Measurements from ENCODE around the gene SLIT3.

The SLIT3 gene

DNA sequence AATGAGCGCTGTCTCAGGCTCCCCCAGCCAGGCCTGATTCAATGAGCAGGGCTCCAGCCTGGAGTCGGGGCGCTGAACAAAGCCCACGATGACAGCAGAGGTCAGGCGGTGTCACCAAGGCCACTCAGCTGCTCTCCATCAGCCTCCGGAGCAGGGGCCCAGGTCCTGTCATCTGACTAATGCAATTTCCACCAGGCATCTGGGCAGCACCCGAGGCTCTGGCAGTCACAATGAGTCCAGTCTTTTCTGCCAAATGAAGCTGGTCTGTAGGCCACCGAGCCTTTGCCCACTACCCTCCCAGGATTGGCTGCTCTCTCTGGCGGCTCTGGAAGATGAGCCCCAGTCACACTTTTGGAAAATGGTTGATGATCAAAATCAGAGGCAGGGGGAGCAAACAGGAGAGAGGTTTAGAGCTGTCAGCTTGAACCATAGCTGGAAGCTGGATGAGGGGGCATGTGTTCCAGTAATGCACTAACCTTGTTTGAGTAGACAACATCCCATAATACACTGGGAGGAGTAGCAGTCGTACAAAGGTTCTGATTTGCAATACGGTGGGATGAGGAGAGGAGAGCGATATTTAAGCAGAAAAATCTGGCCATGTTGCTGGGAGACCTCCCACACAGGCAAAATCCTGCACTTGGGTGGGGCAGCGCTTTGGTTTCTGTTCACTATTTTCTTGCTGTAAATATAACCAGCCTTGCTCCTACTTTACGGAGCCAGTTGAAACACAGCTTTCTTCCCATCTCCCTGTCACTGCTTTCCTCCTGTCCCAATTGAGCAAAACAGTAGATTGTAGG, 415.4 kb downstream of the SLIT3 start:
- Histone ChIP-seq H3F3A (ENCODE audit: control insufficient read depth, insufficient read depth) (0 out of 2 replicates have a peak, but pooled peaks cover under 1% of the 10 kb centered on the region), H4K20me1 (ENCODE audit: control insufficient read depth, insufficient read depth, low read depth, low read length) (no peaks in the 10 kb centered on the region), H3K27me3 (ENCODE audit: control insufficient read depth, low read length) (peaks cover 47% of the 10 kb centered on the region), H3K36me3 (ENCODE audit: control insufficient read depth, low read length) (no peaks in the 10 kb centered on the region), H3K4me3 (ENCODE audit: low read length) (no peak overlapping the region), H3K79me2 (ENCODE audit: control insufficient read depth, low read length) (no peaks in the 10 kb centered on the region), H3K4me1 (ENCODE audit: control insufficient read depth, low read length) (peaks cover 5% of the 10 kb centered on the region), H3K4me2 (ENCODE audit: low read length) (no peak overlapping the region), H3K9me3 (ENCODE audit: control insufficient read depth, insufficient read depth, low read length) (no peaks in the 10 kb centered on the region), H3K27ac (ENCODE audit: low read depth, low read length) (no peak overlapping the region), H3K9me2 (replicated peaks; ENCODE audit: control insufficient read depth, low read length) (no peaks in the 10 kb centered on the region)
- TF ChIP-seq CTCF (IDR thresholded peaks at IDR 0.05; ENCODE audit: low read depth, low read length, poor library complexity, severe bottlenecking) (no peak), EZH2phosphoT487 (IDR thresholded peaks at IDR 0.05; ENCODE audit: borderline replicate concordance, low read length) (no peak)

- H3K27me3 ChIP-seq (ENCODE audit: control insufficient read depth, low read length) = peaks cover 46% of the 10 kb centered on the region
- no peak overlapping the region for H3K4me3 ChIP-seq (ENCODE audit: low read length)
- H3F3A ChIP-seq (ENCODE audit: control insufficient read depth, insufficient read depth) = peaks cover 3% of the 10 kb centered on the region; the same call in 1 of the 2 replicates
- no peak overlapping the region for H3K4me2 ChIP-seq (ENCODE audit: low read length)
- no peak overlapping the region for H3K27ac ChIP-seq (ENCODE audit: low read depth, low read length)
- H3K4me1 ChIP-seq (ENCODE audit: control insufficient read depth, low read length) = peaks cover 20% of the 10 kb centered on the region
- H3K36me3 ChIP-seq (ENCODE audit: control insufficient read depth, low read length) = no peaks in the 10 kb centered on the region
- H3K79me2 ChIP-seq (ENCODE audit: control insufficient read depth, low read length) = no peaks in the 10 kb centered on the region
- no peak for TF ChIP-seq CTCF (IDR thresholded peaks at IDR 0.05; ENCODE audit: low read depth, low read length, poor library complexity, severe bottlenecking)
- no peak for TF ChIP-seq EZH2phosphoT487 (IDR thresholded peaks at IDR 0.05; ENCODE audit: borderline replicate concordance, low read length)
- H4K20me1 ChIP-seq (ENCODE audit: control insufficient read depth, insufficient read depth, low read depth, low read length) = no peaks in the 10 kb centered on the region
- H3K9me2 ChIP-seq (replicated peaks; ENCODE audit: control insufficient read depth, low read length) = no peaks in the 10 kb centered on the region
- H3K9me3 ChIP-seq (ENCODE audit: control insufficient read depth, insufficient read depth, low read length) = no peaks in the 10 kb centered on the region
Measured at GRCh38 chr5:168883991-168884390, 416.9 kb downstream of the SLIT3 start.

GRCh38 chr5:168883281-168883741, 417.6 kb downstream of the SLIT3 start:
- H3K27me3 ChIP-seq (ENCODE audit: control insufficient read depth, low read length) = peaks cover 46% of the 10 kb centered on the region
- no peaks in the 10 kb centered on the region for H3K9me3 ChIP-seq (ENCODE audit: control insufficient read depth, insufficient read depth, low read length)
- no peak overlapping the region for H3K27ac ChIP-seq (ENCODE audit: low read depth, low read length)
- no peak for TF ChIP-seq CTCF (IDR thresholded peaks at IDR 0.05; ENCODE audit: low read depth, low read length, poor library complexity, severe bottlenecking)
- no peak for TF ChIP-seq EZH2phosphoT487 (IDR thresholded peaks at IDR 0.05; ENCODE audit: borderline replicate concordance, low read length)
- no peaks in the 10 kb centered on the region for H3K36me3 ChIP-seq (ENCODE audit: control insufficient read depth, low read length)
- no peaks in the 10 kb centered on the region for H3K9me2 ChIP-seq (replicated peaks; ENCODE audit: control insufficient read depth, low read length)
- peaks cover 3% of the 10 kb centered on the region; the same call in 1 of the 2 replicates for H3F3A ChIP-seq (ENCODE audit: control insufficient read depth, insufficient read depth)
- H3K79me2 ChIP-seq (ENCODE audit: control insufficient read depth, low read length) = no peaks in the 10 kb centered on the region
- H3K4me1 ChIP-seq (ENCODE audit: control insufficient read depth, low read length) = peaks cover 21% of the 10 kb centered on the region
- no peaks in the 10 kb centered on the region for H4K20me1 ChIP-seq (ENCODE audit: control insufficient read depth, insufficient read depth, low read depth, low read length)
- H3K4me2 ChIP-seq (ENCODE audit: low read length) = no peak overlapping the region
- H3K4me3 ChIP-seq (ENCODE audit: low read length) = no peak overlapping the region

All from DOHH2 (cell line).